HEK293 (cell line): ENCODE measurements around the gene PTPRG.
A peak's percentile ranks its signal among the peaks of the same experiment; 100 is the strongest.

ENCODE experiments used
- BCL11B ChIP-seq: fragments of 450-650 bp; formaldehyde crosslinking; IDR thresholded peaks from 2 replicates; pipeline ENCODE4 v1.5.1; 2016; ENCODE audit warnings: low read depth, missing biosample characterization, missing genetic modification characterization
- ELK4 ChIP-seq: IDR thresholded peaks from 2 replicates; pipeline ENCODE4 v1.6.1; 2011; ENCODE audit warnings: mild to moderate bottlenecking, low read depth, low read length, borderline replicate concordance
- HOXD13 ChIP-seq: sonication (generic); formaldehyde crosslinking; IDR thresholded peaks from 2 replicates; pipeline ENCODE4 v1.8.0; 2022; ENCODE audit warnings: missing genetic modification reagents, borderline replicate concordance
- IKZF3 ChIP-seq: fragments of 450-650 bp; IDR thresholded peaks from 2 replicates; pipeline ENCODE4 v1.5.0; 2018; ENCODE audit warnings: missing biosample characterization, mild to moderate bottlenecking, missing genetic modification characterization, moderate library complexity
- OVOL3 ChIP-seq: fragments of 450-650 bp; formaldehyde crosslinking; IDR thresholded peaks from 2 replicates; pipeline ENCODE4 v1.5.1; 2016; ENCODE audit warnings: missing biosample characterization, missing genetic modification characterization
- PBX3 ChIP-seq: sonication (generic); formaldehyde crosslinking; IDR thresholded peaks from 2 replicates; pipeline ENCODE4 v1.8.1; 2022; ENCODE audit warnings: mild to moderate bottlenecking, moderate library complexity, missing genetic modification reagents
- RBAK ChIP-seq: fragments of 450-650 bp; formaldehyde crosslinking; IDR thresholded peaks from 2 replicates; pipeline ENCODE4 v1.5.1; 2016; ENCODE audit warnings: missing biosample characterization, missing genetic modification characterization
- SP2 ChIP-seq: fragments of 450-650 bp; formaldehyde crosslinking; IDR thresholded peaks from 2 replicates; pipeline ENCODE4 v1.5.1; 2016; ENCODE audit warnings: missing biosample characterization, missing genetic modification characterization
- TCF7L2 ChIP-seq: IDR thresholded peaks from 2 replicates; pipeline ENCODE4 v1.6.1; 2011; ENCODE audit warnings: low read depth, mild to moderate bottlenecking, inconsistent platforms, low read length, moderate library complexity, borderline replicate concordance
- ZBTB11 ChIP-seq: fragments of 450-650 bp; formaldehyde crosslinking; conservative IDR thresholded peaks from 2 replicates; pipeline ENCODE4 v1.5.1; 2016; ENCODE audit warnings: low read depth, missing biosample characterization, missing genetic modification characterization
- ZBTB17 ChIP-seq: fragments of 450-650 bp; formaldehyde crosslinking; IDR thresholded peaks from 2 replicates; pipeline ENCODE4 v1.5.1; 2016; ENCODE audit warnings: missing biosample characterization, missing genetic modification characterization
- ZBTB48 ChIP-seq: fragments of 450-650 bp; formaldehyde crosslinking; IDR thresholded peaks from 2 replicates; pipeline ENCODE4 v1.5.1; 2016; ENCODE audit warnings: missing biosample characterization, missing genetic modification characterization
- ZEB2 ChIP-seq: fragments of 450-650 bp; formaldehyde crosslinking; IDR thresholded peaks from 2 replicates; pipeline ENCODE4 v1.5.1; 2016; ENCODE audit warnings: missing biosample characterization, missing genetic modification characterization
- ZFP69B ChIP-seq: fragments of 450-650 bp; formaldehyde crosslinking; IDR thresholded peaks from 2 replicates; pipeline ENCODE4 v1.5.1; 2016; ENCODE audit warnings: missing biosample characterization, missing genetic modification characterization
- ZNF157 ChIP-seq: fragments of 450-650 bp; formaldehyde crosslinking; IDR thresholded peaks from 2 replicates; pipeline ENCODE4 v1.5.1; 2016; ENCODE audit warnings: missing biosample characterization, missing genetic modification characterization
- ZNF16 ChIP-seq: fragments of 450-650 bp; formaldehyde crosslinking; IDR thresholded peaks from 2 replicates; pipeline ENCODE4 v1.5.1; 2016; ENCODE audit warnings: low read depth, missing biosample characterization, missing genetic modification characterization
- ZNF19 ChIP-seq: fragments of 450-650 bp; formaldehyde crosslinking; IDR thresholded peaks from 2 replicates; pipeline ENCODE4; 2016; ENCODE audit warnings: missing biosample characterization, missing genetic modification characterization, low read depth
- ZNF248 ChIP-seq: fragments of 450-650 bp; formaldehyde crosslinking; IDR thresholded peaks from 2 replicates; pipeline ENCODE4 v1.5.1; 2017; ENCODE audit warnings: missing biosample characterization, missing genetic modification characterization
- ZNF335 ChIP-seq: fragments of 450-650 bp; formaldehyde crosslinking; conservative IDR thresholded peaks from 2 replicates; pipeline ENCODE4 v1.5.1; 2016; ENCODE audit warnings: missing biosample characterization, missing genetic modification characterization
- ZNF354C ChIP-seq: fragments of 450-650 bp; formaldehyde crosslinking; IDR thresholded peaks from 2 replicates; pipeline ENCODE4 v1.5.1; 2016; ENCODE audit warnings: missing biosample characterization, missing genetic modification characterization, low read depth, borderline replicate concordance
- ZNF394 ChIP-seq: fragments of 450-650 bp; formaldehyde crosslinking; IDR thresholded peaks from 2 replicates; pipeline ENCODE4 v1.5.1; 2016; ENCODE audit warnings: missing biosample characterization, missing genetic modification characterization, mild to moderate bottlenecking, moderate library complexity, borderline replicate concordance
- ZNF404 ChIP-seq: fragments of 450-650 bp; formaldehyde crosslinking; IDR thresholded peaks from 2 replicates; pipeline ENCODE4 v1.5.1; 2017; ENCODE audit warnings: missing biosample characterization, missing genetic modification characterization
- ZNF514 ChIP-seq: fragments of 450-650 bp; formaldehyde crosslinking; IDR thresholded peaks from 2 replicates; pipeline ENCODE4 v1.5.1; 2016; ENCODE audit warnings: missing biosample characterization, missing genetic modification characterization
- ZNF561 ChIP-seq: fragments of 450-650 bp; IDR thresholded peaks from 2 replicates; pipeline ENCODE4 v1.5.1; 2018; ENCODE audit warnings: missing biosample characterization, missing genetic modification characterization, borderline replicate concordance
- ZNF580 ChIP-seq: fragments of 450-650 bp; formaldehyde crosslinking; IDR thresholded peaks from 2 replicates; pipeline ENCODE4 v1.5.1; 2016; ENCODE audit warnings: missing biosample characterization, missing genetic modification characterization
- ZNF585B ChIP-seq: fragments of 450-650 bp; formaldehyde crosslinking; IDR thresholded peaks from 2 replicates; pipeline ENCODE4 v1.5.1; 2016; ENCODE audit warnings: missing biosample characterization, missing genetic modification characterization
- ZNF600 ChIP-seq: fragments of 450-650 bp; formaldehyde crosslinking; IDR thresholded peaks from 2 replicates; pipeline ENCODE4 v1.5.1; 2016; ENCODE audit warnings: missing biosample characterization, missing genetic modification characterization
- ZNF785 ChIP-seq: fragments of 450-650 bp; formaldehyde crosslinking; IDR thresholded peaks from 2 replicates; pipeline ENCODE4 v1.5.1; 2016; ENCODE audit warnings: missing biosample characterization, missing genetic modification characterization
- ZNF791 ChIP-seq: fragments of 450-650 bp; formaldehyde crosslinking; IDR thresholded peaks from 2 replicates; pipeline ENCODE4 v1.5.1; 2016; ENCODE audit warnings: missing biosample characterization, missing genetic modification characterization
- ZNF792 ChIP-seq: fragments of 450-650 bp; formaldehyde crosslinking; IDR thresholded peaks from 2 replicates; pipeline ENCODE4 v1.5.1; 2016; ENCODE audit warnings: missing biosample characterization, missing genetic modification characterization
- ZNF843 ChIP-seq: fragments of 450-650 bp; formaldehyde crosslinking; IDR thresholded peaks from 2 replicates; pipeline ENCODE4 v1.5.1; 2016; ENCODE audit warnings: missing biosample characterization, missing genetic modification characterization
- ZSCAN5A ChIP-seq: fragments of 450-650 bp; formaldehyde crosslinking; IDR thresholded peaks from 2 replicates; pipeline ENCODE4 v1.5.1; 2016; ENCODE audit warnings: missing biosample characterization, missing genetic modification characterization

The PTPRG gene

GRCh38 chr3:61637088-61638051 is 76.0 kb downstream of the PTPRG start (continued):
- TF ChIP-seq ZNF580 (tag by site-specific recombination) = no peak
- TF ChIP-seq ZNF785 = no peak
- no peak for TF ChIP-seq ZSCAN5A (tag by site-specific recombination)
- TF ChIP-seq ZNF354C (tag by site-specific recombination) = no peak
- no peak for TF ChIP-seq ZNF248 (tag by site-specific recombination)
- TF ChIP-seq ZNF394 (tag by site-specific recombination) = no peak
- TF ChIP-seq SP2 (tag by site-specific recombination) = no peak
- no peak for TF ChIP-seq ZNF792 (tag by site-specific recombination)
- no peak for TF ChIP-seq ZNF843 (tag by site-specific recombination)
- peak; percentile 95 for TF ChIP-seq ZNF600 (tag by site-specific recombination)
- no peak for TF ChIP-seq ZNF791
- TF ChIP-seq ZNF585B = no peak
- no peak for TF ChIP-seq ZNF157 (tag by site-specific recombination)
- TF ChIP-seq ZNF16 (tag by site-specific recombination) = no peak
- TF ChIP-seq PBX3 (CRISPR knock-in tag) = no peak
- no peak for TF ChIP-seq ZFP69B (tag by site-specific recombination)
- TF ChIP-seq TCF7L2 = no peak
- TF ChIP-seq ZNF335 = no peak
- TF ChIP-seq ZBTB48 (tag by site-specific recombination) = no peak
- TF ChIP-seq ZNF514 (tag by site-specific recombination) = no peak
- TF ChIP-seq ZNF19 = no peak
- no peak for TF ChIP-seq OVOL3 (tag by site-specific recombination)
- TF ChIP-seq ZBTB11 = no peak; the same call in 1 of the 2 replicates
- TF ChIP-seq BCL11B (tag by site-specific recombination) = no peak
- peak; percentile 92 for TF ChIP-seq ZBTB17
- no peak for TF ChIP-seq IKZF3 (tag by site-specific recombination)
- TF ChIP-seq ZNF561 (tag by site-specific recombination) = no peak
- no peak for TF ChIP-seq RBAK (tag by site-specific recombination)
- peak; percentile 65 for TF ChIP-seq ZEB2 (tag by site-specific recombination)
- TF ChIP-seq ZNF404 (tag by site-specific recombination) = no peak
- TF ChIP-seq ELK4 = no peak
- TF ChIP-seq HOXD13 = no peak
